Activated naive CD4-positive, alpha-beta T cell treated with anti-CD3 and anti-CD28 coated beads, Interleukin-2, amount 50 U/mL, for 24 hours (primary cell): Measurements from ENCODE around the gene PIM3.
"Not testable (repeated sequence)": the region's sequence is repeated elsewhere in the genome, so short reads cannot be mapped to it uniquely, and the experiment has no call there.

Experiments used
- H3K27ac Mint-ChIP-seq: one replicate; pipeline ENCODE4 v1.8.0; 2021; ENCODE audit warnings: mild to moderate bottlenecking, mixed read lengths
- H3K27me3 Mint-ChIP-seq: one replicate; pipeline ENCODE4 v1.8.0; 2021; ENCODE audit warnings: mixed read lengths
- H3K36me3 Mint-ChIP-seq: one replicate; pipeline ENCODE4 v1.8.0; 2021; ENCODE audit warnings: mixed read lengths
- H3K4me1 Mint-ChIP-seq: one replicate; pipeline ENCODE4 v1.8.0; 2021; ENCODE audit warnings: mixed read lengths
- H3K4me3 Mint-ChIP-seq: one replicate; pipeline ENCODE4 v1.8.0; 2021; ENCODE audit warnings: mild to moderate bottlenecking, mixed read lengths
- H3K9me3 Mint-ChIP-seq: one replicate; pipeline ENCODE4 v1.8.0; 2021; ENCODE audit warnings: mixed read lengths

Gene PIM3

DNA sequence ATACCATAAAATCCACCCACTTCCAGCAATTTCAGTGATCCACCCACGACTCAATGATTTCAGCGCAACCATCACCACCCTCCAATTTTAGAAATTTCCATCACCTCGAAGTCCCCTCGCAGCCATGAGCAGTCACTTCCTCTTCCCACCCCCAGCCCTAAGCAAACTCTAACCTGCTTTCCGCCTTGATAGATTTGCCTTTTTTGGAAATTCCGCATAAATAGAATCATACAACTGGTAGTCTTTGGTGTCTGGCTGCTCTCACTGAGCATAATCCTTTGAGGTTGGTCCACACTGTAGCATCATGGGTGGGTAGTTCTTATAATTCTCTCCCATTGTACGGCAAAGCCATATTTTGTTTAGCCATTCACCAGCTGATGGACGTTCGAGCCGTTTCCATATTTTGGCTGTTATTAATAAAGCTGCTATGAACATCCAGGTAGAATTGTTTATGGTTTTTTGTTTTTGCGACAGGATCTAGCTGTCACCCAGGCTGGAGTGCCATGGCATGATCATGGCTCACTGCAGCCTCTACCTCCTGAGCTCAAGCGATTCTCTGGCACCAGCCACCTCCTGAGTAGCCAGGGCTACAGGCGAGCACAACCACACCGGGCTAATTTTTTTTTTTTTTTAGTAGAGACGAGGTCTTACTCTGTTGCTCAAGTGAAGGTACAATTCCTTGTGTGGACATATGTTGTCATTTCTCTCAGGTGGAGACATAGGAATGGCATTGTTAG, 16.0 kb downstream of the PIM3 start:
- peak overlapping the region; percentile 3 for H3K27ac Mint-ChIP-seq
- H3K4me3 Mint-ChIP-seq: peak overlapping the region; percentile 47
- H3K36me3 Mint-ChIP-seq: peaks cover 18% of the 10 kb centered on the region

DNA sequence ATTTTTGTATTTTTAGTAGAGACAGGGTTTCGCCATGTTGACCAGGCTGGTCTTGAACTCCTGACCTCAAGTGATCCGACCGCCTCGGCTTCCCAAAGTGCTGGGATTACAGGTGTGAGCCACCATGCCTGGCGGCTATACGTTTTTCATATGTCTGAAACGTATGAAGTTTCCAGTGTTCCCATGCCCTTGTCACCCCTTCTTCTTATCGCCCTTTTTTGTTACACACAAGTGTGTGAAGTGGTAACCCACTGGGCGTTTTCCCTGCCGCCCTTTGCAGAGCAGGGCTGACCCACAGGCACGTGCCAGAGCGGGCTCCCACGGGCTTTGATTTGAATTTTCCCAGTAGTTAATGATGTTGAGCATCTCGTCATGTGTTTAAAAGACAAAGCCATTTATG, 17.0 kb downstream of the PIM3 start:
- Mint-ChIP-seq H3K27ac (no peak overlapping the region), H3K27me3 (peaks cover 1% of the 10 kb centered on the region), H3K4me3 (no peak overlapping the region), H3K9me3 (peaks cover 9% of the 10 kb centered on the region), H3K4me1 (peaks cover 31% of the 10 kb centered on the region), H3K36me3 (peaks cover 18% of the 10 kb centered on the region)

More for the DNA sequence above, 16.0 kb downstream of the PIM3 start:
- peaks cover 1% of the 10 kb centered on the region for H3K27me3 Mint-ChIP-seq
- peaks cover 9% of the 10 kb centered on the region for H3K9me3 Mint-ChIP-seq
- H3K4me1 Mint-ChIP-seq: peaks cover 31% of the 10 kb centered on the region

DNA sequence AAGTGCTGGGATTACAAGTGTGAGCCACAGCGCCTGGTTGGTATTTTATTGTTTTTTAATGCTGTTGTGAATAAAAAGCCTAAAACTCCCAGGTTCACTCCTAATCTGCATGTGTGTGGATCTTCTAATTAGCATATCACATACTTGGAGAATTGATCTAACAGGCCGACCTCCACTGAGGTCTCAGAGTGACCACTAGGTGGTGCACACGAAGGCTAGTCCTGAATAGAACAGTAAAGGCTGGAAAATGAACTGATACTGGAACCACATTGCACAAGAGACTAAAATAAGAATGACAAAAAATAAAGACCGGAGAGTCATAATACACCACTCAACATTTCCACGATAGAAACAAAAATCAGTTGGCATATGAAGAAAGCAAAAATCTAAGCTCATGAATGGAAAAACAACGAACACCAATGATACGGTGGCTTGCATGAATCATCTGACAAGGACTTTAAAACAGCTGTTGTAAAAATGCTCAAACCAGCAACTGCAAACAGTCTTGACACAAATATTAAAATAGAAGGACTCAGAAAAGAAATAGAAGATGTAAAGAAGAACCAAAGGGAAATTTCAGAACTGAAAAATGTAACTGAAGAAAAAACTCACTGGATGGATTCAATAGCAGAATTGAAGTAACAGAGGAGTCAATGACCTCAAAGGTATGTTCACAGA, 19.2 kb downstream of the PIM3 start:
- Mint-ChIP-seq H3K4me1 (peaks cover 36% of the 10 kb centered on the region), H3K27me3 (peaks cover 3% of the 10 kb centered on the region), H3K9me3 (peaks cover 9% of the 10 kb centered on the region), H3K4me3 (peak overlapping the region; percentile 65), H3K27ac (peak overlapping the region; percentile 93), H3K36me3 (peaks cover 20% of the 10 kb centered on the region)

DNA sequence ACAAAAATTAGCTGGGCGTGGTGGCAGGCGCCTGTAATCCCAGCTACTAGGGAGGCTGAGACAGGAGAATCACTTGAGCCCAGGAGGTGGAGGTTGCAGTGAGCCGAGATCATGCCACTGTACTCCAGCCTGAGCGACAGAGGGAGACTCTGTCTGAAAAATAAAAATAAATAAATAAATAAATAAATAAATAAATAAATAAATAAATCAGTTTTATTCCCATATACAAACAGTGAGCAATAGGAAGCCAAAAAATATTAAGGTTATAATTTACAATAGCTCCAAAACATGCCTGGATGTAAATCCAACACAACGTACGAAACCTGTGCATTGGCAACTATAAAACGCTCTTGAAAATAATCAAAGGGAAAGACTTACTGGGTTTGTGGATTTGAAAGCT, 21.2 kb downstream of the PIM3 start:
- peaks cover 28% of the 10 kb centered on the region for H3K4me1 Mint-ChIP-seq
- H3K36me3 Mint-ChIP-seq: peaks cover 28% of the 10 kb centered on the region
- not testable (repeated sequence) for H3K27me3 Mint-ChIP-seq, H3K4me3 Mint-ChIP-seq, H3K27ac Mint-ChIP-seq
- peaks cover 19% of the 10 kb centered on the region for H3K9me3 Mint-ChIP-seq

DNA sequence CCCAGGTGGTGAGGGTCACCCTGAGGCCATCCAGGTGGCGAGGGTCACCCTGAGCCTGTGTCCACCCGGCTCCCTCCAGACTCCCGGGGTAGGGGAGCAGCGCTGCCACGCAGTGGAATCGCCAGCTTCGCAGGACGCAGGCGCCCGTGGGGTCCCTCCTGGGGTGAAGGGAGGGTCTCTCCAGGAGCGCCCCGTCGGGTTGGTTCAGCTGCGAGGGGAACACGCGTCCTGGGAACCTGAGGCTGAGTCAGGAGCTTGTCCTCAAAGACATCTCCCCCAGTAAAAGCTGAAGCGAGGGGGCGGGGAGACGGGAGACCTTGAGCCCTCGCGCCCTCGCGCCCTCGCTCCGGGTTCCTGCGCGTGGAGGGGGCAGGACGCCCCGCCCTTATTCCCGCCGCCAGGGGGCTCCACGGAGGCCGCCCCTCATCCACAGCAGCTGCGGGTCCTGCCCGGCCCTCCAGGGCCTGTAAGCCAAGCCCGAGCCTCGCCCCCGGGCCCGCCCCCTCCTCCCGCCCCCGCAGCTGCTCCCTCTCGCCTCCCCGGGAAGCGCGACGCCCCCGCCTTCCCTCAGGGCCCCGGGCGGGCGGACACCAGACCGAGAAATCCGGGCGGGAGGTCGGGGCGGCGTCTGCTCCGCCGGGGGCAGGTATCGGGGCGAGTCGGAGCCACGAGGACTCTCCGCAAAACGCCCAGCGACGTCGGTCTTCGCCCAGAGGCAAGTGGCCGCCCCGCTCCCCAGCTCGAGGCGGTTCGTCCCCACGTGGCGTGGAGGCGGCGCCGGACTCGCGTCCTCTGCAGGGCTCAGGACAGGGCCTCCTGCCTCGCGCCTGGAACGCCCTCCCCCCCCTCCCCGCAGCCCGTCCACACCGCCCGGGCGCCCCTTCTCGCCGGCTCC, 22.8 kb downstream of the PIM3 start:
- Mint-ChIP-seq H3K4me3 (no peak overlapping the region), H3K4me1 (peaks cover 24% of the 10 kb centered on the region), H3K9me3 (peaks cover 19% of the 10 kb centered on the region), H3K27ac (no peak overlapping the region), H3K27me3 (peaks cover 4% of the 10 kb centered on the region), H3K36me3 (peaks cover 26% of the 10 kb centered on the region)

DNA sequence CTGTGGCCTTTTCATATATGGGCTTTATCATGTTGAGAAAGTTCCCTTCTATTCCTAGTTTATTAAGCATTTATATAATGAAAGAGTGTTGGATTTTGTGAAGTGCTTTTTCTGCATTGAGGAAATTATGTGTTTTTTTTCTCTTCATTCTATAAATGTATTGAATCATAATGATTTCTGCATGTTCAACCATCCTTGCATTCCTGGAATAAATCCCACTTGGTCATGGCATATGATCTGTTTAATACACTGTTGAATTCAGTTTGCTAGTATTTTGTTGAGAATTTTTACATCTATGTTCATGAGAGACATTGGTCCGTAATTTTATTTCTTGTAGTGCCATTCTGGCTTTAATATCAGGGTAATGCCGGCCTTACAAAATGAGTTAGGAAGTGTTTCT, 25.8 kb downstream of the PIM3 start:
- peaks cover 15% of the 10 kb centered on the region for H3K9me3 Mint-ChIP-seq
- no peak overlapping the region for H3K4me3 Mint-ChIP-seq

DNA sequence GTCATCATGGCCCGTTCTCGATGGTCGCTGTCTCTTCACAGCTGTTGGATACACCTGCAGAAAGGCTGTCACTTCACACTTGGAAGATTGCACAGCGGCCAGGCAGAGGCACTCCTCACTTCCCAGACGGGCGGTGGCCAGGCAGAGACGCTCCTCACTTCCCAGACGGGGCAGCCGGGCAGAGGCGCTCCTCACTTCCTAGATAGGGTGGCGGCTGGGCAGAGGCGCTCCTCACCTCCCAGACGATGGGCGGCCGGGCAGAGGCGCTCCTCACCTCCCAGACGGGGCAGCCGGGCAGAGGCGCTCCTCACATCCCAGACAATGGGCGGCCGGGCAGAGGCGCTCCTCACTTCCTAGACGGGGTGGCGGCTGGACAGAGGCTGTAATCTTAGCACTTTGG, 29.3 kb downstream of the PIM3 start:
- H3K36me3 Mint-ChIP-seq: peaks cover 15% of the 10 kb centered on the region
- not testable (repeated sequence) for H3K27me3 Mint-ChIP-seq, H3K4me3 Mint-ChIP-seq, H3K27ac Mint-ChIP-seq
- peaks cover 14% of the 10 kb centered on the region for H3K4me1 Mint-ChIP-seq
- peaks cover 15% of the 10 kb centered on the region for H3K9me3 Mint-ChIP-seq

More for the DNA sequence above, 25.8 kb downstream of the PIM3 start:
- Mint-ChIP-seq H3K36me3 (peaks cover 17% of the 10 kb centered on the region), H3K27me3 (peaks cover 3% of the 10 kb centered on the region), H3K27ac (no peak overlapping the region), H3K4me1 (peaks cover 10% of the 10 kb centered on the region)

DNA sequence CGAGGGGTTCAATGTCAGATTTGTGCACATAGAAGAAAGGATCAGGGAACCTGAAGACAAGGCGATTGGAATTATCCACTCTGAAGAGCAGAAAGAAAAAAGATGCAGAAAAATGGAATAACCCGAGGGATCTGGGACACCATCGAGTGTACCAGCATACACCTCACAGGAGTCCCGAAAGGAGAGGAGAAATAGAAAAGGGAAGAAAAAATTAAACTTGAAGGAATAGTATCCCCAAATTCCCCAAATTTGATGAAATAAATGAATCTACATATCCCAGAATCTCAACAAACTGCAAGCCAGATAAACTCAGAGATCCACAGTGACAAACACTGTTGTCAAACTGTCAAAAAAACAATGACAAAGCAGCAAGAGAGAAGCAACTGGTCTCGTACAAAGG, 30.6 kb downstream of the PIM3 start:
- Mint-ChIP-seq H3K9me3 (peaks cover 8% of the 10 kb centered on the region), H3K4me3 (no peak overlapping the region), H3K36me3 (peaks cover 11% of the 10 kb centered on the region), H3K27me3 (no peaks in the 10 kb centered on the region), H3K27ac (no peak overlapping the region), H3K4me1 (peaks cover 9% of the 10 kb centered on the region)

DNA sequence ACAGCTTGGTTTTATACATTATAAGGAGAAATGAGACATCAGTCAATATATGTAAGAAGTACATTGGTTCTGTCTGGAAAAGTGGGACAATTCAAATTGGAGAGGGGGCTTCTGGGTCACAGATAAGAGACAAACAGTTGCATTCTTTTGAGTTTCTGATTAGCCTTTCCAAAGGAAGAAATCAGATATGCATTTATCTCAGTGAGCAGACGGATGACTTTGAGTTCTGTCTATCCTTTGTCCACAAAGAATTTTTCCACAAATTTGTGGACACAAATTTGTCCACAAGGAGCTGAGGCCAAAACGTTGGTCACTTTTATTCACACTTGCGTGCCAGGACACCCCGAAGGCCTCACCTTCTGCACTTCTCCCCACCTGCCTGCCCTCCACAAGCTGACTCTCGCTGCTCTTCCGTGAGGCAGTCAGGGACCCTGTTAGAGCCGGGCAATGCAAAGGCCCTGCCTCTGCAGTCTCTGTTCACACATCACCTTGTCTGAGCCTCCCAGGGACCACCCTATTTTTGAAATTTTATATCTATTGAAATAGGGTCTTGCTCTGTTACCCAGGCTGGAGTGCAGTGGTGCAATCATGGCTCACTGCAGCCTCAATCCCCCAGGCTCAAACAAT, 31.4 kb downstream of the PIM3 start:
- Mint-ChIP-seq H3K36me3 (peaks cover 5% of the 10 kb centered on the region), H3K27ac (no peak overlapping the region), H3K4me3 (no peak overlapping the region), H3K4me1 (peaks cover 9% of the 10 kb centered on the region), H3K9me3 (peaks cover 5% of the 10 kb centered on the region), H3K27me3 (no peaks in the 10 kb centered on the region)

DNA sequence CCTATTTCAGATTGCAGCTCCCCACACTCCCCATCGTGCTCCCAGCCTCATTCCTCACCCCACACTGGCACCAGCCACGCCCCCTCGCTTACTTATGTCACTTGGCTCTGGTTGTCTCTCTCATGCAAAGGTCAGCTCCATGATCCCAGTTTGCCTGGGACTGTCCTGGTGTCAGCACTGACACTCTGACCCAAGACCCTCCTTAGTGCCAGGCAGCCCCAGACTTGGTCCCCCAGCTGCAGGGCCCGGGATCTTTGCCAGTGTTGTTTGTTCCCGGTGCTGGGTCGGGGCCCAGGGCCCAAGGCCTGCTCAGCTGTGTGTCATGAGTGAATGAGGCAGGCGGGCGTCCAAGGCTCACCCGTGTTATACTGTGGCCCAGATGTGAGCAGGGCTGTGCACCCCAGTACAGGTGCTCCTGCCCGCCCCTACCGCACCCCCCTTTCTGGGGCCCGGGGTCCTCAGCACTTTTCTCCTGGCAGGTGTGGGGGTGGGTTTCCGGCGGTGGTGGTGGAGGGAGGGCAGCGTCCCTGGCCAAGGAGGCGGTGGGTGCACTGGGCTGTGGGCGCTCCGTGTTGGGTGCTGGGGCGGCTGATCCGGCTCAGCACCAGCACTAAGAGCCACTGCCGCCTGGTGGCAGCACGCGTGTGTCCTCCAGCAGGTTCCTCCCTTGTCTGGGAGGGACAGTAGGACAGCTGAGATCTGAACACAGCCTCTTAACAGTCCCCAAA, 32.5 kb downstream of the PIM3 start:
- Mint-ChIP-seq H3K27me3 (no peaks in the 10 kb centered on the region), H3K36me3 (peaks cover 5% of the 10 kb centered on the region), H3K9me3 (peaks cover 5% of the 10 kb centered on the region), H3K4me1 (peaks cover 9% of the 10 kb centered on the region), H3K4me3 (peak overlapping the region; percentile 51), H3K27ac (no peak overlapping the region)

DNA sequence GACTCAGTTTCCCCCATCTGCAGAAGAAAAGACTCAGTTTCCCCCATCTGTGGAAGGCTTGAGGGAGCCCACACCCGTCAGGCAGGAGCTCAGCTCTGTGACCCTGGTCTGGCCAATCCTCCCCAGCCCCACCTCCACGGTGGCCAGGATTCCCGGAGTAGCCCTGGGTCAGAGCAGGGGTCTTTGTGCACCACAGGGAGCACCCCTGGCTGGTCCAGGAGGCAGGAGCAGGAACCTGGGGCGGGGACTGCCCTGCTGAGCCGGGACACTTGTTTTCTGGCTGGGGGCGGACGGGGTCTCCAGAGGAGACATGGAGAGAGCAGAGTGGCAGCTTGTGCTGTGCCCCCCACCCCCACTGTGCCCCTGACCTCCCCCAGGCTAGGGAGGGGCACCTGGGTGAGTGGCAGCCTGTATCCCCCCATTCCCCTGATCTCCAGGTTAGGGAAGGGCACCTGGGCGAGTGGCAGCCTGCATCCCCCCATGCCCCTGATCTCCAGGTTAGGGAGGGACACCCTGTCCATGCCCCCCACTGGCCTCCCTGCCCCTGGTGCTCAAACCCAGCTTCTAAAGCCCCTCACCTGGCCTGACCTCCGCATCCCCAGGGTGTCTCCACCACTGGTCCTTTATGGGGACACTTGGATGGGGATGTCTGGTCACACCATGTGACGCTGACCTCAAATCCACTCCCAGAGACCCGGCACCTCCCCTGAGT, 33.2 kb downstream of the PIM3 start:
- Mint-ChIP-seq H3K9me3 (peaks cover 5% of the 10 kb centered on the region), H3K4me1 (peaks cover 14% of the 10 kb centered on the region), H3K27me3 (no peaks in the 10 kb centered on the region), H3K4me3 (peak overlapping the region; percentile 51), H3K36me3 (peaks cover 3% of the 10 kb centered on the region), H3K27ac (no peak overlapping the region)

DNA sequence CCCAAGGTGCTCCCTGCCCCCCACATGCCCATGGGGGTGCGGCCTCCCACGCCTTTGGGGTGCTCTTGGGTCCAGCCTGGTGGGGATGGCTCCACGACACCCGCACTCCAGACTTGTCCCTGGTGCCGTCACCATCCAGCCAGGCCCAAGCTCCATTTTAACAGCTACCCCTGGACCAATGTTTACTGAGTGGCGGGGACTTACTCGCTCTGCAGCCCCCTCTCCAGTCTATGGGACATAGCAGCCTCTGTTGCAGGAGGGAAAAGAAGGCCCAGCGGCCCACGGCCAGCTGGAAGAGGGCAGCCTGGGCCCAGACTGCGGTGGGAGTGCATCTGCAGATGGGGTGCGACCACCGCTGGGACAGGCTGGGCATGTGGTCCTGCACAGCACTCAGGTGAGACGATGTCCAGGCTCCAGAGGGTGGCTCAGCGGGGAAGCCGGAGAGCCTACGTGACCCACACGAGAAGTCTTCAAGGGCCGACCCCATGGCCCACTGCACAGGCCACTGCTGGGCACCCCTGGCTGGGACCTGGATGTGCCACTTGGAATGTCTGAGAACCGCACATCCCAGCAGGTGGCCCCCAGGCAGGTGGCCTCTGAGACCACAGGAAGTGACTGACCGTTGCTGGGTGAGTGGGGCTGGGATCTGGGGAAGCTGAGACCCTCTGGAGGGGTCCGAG, 33.9 kb downstream of the PIM3 start:
- Mint-ChIP-seq H3K9me3 (peaks cover 5% of the 10 kb centered on the region), H3K4me3 (no peak overlapping the region), H3K27me3 (no peaks in the 10 kb centered on the region), H3K27ac (no peak overlapping the region), H3K36me3 (peaks cover 3% of the 10 kb centered on the region), H3K4me1 (peaks cover 14% of the 10 kb centered on the region)

DNA sequence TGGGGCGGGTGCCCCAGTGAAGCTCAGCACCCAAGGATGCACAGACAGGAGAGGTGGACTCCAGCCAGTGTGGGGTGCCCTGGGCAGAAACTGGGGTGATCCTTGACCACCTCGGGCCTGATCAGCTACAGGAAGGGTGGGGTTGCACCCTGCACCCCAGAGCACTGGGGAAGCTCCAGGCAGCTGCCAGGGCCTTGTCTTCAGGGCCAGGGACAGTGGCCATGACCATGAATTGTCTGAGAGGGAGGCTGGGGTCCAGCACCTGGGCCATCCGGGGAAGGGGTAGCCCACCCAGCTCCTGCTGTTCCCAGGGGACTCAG, 34.4 kb downstream of the PIM3 start:
- peaks cover 3% of the 10 kb centered on the region for H3K36me3 Mint-ChIP-seq
- no peak overlapping the region for H3K27ac Mint-ChIP-seq
- H3K9me3 Mint-ChIP-seq: peaks cover 5% of the 10 kb centered on the region
- H3K4me1 Mint-ChIP-seq: peaks cover 14% of the 10 kb centered on the region
- H3K4me3 Mint-ChIP-seq: no peak overlapping the region
- no peaks in the 10 kb centered on the region for H3K27me3 Mint-ChIP-seq
